IPS-NIHi7 (cell line): ENCODE results near the gene RAB15.

Source experiments
- DNase-seq: peaks from one replicate; pipeline ENCODE4 v3.0.0; 2012; ENCODE audit warnings: mixed read lengths; ENCODE audit errors: extremely low spot score

The RAB15 gene

DNA sequence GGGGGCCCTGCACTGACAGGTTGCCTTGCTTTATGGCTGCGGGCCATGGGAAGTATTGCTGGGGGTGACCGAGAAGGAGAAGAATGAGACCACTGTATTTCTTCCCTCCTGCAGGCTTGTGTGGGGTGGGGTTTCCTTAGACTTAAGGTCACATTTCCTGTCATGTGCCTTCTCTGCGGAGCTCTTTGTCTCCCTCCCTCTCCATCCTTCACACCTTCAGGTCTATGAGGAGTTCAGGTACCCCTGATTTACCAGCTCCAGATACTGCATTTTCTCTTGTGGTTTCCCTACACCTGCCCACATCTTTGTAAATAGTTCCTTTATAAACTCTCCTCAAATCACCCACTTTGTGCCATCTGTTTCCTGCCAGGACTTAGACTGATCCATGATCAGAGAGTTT, 18.2 kb upstream of the RAB15 start:
- DNase-seq: no peak

DNA sequence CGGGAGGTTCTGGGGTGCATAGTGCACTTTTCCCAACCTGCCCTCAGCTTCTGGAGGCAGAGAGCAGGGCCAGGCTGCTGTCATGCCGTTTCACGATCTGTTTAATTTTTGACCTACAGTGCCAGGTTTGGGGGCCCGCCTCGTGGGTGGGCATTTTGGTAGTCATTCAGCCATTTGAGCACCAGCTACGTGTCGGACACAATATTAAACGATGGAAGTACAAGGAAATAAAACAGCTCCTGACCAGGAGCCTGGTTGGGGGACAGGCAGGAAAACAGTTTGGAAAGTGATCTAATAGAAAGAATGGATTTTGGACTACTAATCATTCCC, 15.3 kb upstream of the RAB15 start:
- DNase-seq: no peak

DNA sequence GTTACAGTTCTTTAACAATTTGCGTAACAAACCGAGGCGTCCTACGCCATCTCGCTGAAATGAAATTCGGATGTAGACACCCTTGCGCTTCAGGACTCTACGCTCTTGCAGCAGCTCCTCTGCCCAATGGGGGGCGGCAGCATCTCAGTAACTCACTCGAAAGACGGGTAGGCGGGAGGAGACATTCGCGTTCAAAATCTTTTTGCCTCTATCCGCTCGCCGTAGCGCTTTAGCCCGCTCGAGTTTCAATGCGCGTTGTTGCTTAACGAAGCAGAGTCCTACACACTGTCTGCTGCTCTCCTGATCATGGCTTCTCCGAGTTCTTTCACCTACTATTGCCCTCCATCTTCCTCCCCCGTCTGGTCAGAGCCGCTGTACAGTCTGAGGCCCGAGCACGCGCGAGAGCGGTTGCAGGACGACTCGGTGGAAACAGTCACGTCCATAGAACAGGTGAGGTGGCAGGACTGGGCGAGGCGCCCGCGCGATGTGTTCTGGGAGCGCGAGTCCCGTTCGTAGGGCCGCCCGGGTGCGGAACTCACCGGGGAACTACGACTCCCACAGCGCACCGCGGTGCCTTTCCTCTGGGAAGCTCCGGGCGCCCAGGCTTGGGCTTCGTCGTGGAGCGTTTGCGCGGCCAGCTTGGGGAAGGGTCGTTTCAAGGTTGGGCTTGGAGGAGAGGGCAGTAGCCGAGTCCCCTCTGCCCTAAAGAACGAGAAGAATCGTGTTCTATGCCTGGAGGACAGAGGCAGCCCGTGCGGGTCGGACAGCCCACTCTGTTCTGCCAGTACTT, 14.7 kb upstream of the RAB15 start, which contains the start of gene FNTB:
TSS of gene FNTB (plus strand) at position 248 of the 790 bp plus-strand sequence. CDS start at position 307, 59 bp downstream.
- DNase-seq: peak; percentile 96

DNA sequence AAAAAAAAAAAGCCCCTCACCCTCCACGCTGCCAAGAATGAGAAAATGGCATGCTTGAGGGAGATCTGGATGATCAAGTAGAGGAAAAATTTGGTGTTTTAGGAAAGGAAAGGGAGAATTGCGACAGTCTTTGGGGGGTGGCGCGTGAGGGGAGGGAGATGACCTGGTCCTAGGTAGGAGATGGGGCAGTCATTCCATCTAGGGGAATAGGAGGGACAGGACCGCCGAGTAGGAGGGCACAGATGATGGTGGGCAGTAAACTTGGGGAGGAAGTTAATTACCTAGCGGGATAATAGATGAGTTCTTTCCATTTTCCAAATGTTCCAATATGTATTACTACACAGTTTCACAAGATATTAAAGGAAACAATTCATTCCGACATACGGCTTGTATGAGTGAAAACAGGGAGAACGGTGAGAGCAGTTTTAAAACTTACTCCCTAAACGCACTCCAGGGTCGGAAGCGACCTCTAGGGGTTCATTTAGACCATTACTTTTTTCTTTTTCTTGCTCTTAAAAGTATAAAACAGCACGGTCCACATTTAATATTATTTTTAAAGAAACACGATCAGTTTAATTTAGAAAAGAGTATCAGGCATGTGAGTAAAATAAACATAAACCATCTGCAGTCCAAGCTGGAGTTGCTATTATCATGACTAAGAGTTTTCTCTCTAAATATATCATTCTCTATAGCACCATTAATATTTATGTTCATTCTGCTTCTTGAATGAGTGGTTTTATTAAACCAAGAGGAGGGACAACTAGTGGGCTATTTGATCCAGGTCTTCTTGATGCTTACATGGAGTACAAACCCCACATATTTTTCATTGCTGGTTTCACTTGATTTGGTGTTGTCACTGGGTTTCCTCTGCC, 11.5 kb upstream of the RAB15 start:
- peak; percentile 58 for DNase-seq

DNA sequence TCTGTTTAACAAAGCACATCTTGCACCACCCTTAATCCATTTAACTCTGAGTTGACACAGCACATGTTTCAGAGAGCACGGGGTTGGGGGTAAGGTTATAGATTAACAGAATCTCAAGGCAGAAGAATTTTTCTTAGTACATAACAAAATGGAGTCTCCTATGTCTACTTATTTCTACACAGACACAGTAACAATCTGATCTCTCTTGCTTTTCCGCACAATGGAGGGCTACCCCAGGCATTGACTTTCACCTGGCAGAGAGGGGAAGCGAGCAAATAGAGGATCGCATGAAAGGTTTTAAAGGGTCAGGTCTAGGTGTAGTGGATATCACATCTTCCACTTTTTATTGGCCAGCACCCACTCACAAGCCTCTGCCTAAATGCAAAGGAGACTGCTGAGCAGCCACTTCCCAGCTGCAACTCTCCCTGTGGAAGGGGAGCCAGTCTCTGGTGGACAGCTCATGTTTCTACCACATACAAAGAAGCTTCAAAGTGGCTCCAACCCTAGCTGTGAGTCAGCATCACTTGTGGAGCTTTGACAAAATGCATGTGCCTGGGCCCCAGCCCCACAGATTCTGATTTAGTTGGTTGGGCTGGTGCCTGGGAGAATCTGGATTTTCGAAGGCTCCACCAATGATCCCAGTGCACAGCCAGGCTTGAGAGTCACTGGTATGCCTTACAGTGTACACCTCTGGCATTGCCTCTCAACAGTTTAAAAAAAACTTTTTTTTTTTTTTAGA, 7.4 kb upstream of the RAB15 start:
- DNase-seq: no peak

DNA sequence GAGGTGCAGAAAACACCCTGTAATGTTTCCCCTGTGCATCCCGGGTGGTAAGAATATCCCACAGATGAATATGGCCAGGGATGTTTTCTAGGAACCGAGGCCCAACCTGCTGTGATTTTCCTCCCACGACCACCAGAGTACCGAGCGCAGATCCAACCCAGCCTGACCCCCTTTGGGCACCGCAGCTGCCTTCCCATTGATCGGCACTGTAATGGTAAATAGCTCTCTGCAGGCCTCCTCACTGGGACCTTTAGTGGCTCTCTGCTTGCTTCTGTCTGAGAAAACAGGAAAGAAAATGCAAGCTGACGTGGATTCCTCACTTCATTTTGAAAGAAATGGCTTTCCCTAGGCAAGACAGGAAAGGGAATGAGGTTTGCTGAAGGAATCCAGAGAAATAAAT, 2.4 kb upstream of the RAB15 start:
- peak; percentile 42 for DNase-seq

DNA sequence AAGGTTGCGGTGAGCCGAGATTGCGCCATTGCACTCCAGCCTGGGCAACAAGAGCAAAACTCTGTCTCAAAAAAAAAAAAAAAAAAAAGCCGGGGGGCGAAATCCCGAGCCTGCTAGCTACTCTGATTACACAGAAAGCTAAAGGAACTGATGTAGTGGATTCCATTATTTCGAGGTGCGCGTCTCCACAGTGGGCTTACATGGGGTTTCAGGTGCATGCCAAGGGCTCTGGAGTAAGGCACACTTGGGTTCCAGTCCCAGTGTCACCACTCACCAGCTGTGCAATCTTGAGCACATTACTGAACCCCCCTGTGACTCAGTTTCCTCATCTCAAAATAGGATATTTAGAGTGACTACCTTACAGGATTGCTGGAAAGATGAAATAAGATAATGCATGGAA, 1.7 kb upstream of the RAB15 start:
- DNase-seq: no peak

DNA sequence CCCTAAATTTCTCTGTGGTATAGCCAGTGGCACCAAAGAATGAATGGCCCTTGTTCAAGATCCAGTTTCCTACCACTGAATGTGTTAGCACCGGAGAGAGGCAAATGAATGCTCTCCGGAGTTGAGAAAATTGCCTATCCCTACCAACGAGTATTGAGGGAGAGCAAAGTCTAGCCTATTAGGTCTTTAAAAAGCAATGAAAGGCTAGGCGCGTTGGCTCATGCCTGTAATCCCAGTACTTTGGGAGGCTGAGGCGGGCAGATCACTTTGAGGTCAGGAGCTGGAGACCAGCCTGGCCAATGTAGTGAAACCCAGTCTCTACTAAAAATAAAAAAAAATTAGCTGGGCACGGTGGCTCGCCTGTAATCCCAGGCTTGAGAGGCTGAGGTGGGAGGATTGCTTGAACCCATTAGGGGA, 898 bp upstream of the RAB15 start:
- no peak for DNase-seq

DNA sequence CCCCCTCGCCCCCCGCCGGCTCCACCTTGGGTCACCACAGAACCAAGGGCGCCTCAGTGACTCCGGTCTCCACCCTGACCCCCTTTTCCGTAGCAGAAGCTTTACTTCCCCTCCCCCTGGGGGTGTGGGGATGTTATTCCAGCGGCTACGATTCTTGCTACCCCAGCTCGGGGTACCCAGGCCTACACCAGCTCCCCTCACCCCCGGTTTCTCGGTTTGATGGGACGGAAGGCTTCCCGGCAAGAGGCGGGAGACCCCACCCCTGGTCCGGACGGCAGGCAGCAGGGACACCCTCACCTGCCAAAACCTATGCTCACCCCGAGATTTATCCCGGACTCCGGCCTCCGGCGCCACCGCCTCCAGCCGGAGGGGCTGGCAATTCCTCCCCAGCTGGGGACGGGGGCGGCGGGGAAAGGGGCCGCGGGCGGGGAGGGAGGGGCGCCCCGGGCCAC, 619 bp downstream of the RAB15 start:
- no peak for DNase-seq

DNA sequence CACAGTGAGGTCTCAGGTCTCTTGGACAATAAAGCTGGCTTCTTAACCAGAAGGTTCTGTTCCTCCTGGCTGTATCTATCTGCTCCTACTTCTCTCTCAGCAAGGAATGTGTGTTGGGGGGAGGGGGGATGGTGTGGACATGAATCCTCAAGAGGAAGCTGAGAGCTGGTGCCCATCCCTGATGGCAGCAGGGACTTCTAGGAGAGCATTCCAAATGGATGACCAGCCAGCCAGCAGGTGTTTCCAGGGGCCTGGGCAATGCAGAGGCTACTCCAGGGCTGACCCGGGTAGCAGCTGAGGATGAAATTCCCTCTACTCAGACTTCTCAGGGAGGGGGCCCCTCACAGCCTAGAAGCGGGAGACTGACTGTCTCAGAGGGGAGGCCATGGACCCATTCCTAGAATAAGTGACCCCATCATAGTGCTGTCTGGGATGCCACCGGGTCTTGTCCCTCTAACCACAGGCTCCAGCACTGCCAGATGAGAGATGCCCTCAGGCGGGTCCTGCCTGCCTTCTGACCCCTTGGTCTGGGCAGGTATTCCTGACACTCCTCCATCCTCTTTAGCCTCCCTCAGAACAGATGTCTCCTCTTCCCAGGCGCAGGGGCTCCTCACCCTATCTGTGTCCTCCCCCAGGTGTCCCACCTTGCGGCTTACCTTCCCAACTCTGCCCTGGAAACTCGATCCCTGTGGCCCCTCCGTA, 1.2 kb downstream of the RAB15 start:
- no peak for DNase-seq

DNA sequence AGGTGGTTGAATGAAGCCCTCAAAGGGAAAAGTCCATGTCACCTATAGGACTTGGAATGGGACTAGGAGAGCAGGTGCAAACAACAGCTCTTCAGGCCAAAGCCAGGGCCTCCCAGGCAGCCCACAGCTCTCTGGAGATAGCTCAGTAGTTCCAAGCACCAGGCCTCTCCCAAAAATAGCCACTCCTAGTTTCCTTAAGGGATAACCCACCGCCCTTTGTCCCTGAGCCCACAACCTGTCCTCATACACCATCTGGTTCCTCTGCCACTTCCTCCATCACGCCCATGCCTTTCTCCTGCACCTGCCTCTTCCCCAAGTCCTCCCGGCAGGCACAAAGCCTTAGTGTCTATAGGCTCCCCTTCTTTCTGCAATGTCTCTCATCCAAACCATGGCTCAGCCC, 2.1 kb downstream of the RAB15 start:
- no peak for DNase-seq

DNA sequence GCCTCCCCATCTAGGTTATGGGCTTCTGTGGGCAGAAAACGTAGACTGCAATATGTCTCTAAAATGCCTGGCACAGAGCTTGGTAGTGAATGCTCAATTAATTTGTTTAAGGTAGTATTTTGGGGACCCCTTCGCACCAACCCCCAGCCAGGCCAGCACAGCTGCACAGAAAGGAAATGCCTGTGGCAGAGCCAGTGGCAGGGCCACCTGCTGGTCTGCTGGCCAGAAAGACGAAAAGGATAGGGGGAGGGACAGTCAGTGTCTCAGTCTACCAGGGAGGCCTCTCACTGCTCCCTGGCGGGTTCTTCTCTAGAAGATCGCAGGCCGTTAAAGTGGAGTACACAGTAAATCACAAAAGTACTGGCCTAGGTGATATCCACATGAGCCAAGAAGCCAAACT, 3.5 kb downstream of the RAB15 start:
- peak; percentile 48 for DNase-seq

DNA sequence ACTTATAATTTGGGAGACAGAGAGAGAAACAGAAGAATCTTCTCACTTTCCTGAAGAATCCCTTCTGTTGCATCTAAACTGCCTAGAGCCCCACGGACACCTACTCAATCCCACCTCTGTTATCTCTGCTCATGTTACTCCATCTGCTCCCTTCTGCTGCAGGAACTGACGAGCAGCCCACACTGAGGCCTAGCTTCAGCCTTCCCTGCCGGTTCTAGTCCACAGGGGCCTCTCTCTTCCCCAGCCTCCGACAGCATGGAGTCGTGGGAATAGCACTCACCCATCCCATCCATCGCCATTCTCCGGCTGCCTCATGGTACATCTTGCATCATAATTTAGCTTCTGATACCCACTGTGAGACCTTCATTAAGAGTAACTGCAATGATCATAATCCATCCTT, 4.0 kb downstream of the RAB15 start:
- no peak for DNase-seq

DNA sequence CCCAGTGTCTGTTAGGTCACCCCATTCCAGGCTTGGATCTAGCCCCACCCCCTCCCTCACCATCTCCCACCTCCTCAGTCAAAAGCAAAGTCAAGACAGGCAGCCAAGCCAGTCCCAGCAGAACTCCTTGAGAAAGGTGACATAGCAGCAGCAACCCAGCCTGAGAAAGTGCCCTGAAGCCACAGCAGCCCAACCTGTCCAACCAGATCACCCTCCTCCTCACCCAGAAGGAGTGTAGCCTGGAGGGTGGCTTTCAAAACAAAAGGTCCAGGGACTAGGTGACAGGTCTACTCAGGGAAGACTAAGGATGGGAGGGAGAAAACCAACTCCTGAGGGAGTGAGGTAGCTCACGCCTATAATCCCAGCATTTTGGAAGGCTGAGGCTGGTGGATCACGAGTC, 5.2 kb downstream of the RAB15 start:
- no peak for DNase-seq

DNA sequence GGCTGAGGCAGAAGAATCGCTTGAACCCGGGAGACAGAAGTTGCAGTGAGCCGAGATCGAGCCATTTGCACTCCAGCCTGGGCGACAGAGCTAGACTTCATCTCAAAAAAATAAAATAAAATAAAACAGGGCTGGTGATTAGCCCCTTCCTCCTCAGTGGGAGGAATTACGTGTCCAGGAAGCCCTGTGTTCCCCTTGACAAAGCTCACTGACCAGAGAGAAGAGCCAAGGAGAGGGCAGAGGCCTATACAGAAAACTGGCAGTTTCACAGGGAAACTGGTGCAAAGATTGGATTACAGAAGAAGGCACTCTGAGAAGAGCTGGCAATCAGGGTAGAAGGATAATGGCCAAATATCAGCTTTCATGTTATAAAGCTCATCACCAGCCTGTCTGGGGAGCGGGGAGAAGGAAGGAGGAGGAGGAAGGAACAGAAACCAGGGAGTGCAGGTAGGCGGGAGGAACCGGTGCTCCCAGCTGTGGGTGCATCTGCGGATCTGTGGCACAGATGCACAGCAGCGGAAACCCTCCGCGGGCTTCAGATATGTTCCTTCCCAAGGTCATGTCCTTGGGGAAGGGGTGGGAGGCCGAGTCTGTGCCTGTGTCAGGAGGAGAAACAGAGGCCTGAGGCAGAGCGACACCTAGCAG, 6.7 kb downstream of the RAB15 start:
- DNase-seq: no peak

DNA sequence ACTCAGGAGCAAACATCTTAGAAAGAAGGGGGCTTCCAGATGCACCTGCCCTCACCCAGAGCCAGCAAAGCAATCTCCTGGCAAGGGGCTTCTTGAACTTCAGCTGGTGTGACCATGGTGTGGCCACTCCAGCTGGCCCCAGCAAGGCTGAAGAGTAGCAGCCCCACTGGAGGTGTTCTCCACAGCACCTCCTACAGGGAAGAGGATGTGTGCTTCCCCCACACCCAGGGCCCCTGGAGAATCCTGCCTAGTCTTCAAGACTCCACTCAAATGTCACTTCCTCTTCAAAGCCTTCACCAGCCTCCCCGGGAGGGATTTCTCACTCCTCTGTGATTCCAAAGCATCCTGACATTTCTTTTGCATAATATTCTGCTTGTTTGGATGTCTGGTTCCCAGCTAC, 8.5 kb downstream of the RAB15 start:
- no peak for DNase-seq

DNA sequence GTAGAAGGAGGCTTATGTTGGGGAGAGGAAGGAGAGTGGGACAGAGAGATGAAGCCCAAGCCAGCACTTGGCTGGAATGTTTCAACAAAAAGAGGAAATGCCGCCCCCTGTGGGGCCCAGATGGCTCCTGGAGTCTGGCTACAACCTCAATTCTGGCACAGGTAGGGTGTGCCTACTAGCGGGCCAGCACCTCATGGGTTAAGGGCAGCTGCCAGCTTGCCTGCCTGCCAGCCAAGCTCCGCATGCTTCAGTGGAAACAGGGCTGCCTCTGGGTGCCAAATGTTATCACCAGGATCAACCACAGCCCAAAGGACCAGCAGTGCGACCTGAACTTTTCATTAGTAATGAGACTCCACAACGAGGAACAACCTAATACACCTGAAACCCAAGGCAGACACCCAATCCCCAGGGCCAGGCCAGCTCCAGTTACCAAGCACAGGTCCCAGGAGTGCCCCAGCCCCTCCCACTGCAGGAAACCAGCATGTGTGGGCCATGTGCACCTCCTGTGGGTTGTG, 11.3 kb downstream of the RAB15 start:
- DNase-seq: peak; percentile 68

DNA sequence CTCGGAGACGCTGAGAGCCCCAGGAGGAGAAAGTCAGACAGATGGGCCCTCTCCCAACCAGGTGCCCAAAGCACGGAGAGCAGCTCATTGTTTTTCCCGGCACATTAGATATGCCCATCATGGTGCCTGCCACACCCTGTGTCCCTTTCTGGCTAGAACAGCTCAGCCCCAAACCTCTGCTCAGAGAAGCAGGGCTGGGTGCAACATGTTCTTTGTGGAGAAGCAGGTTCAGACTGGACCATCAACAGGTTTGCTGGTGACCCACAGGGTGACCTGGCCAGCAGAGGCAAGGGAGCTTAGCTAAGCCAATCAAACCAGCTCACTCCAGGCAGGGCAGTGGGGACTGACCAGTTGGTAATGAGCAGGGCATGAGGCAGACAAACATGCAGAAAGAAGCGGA, 13.4 kb downstream of the RAB15 start:
- DNase-seq: no peak

DNA sequence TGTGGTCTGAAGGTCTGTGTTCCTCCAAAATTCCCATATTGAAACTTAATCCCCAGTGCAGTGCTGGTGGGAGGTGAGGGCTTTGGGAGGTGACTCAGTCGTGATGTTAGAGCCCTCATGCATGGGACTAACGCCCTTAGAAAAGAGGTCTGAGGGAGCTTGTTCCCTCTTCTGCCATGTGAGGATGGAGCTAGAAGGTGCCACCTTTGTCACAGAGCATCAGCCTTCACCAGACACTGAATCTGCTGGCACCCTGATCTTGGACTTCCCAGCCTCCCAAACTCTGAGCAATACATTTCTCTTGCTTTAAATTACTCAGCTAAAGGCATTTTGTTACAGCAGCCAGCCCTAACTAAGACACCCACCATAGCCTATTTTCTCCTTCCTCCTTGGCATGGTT, 13.9 kb downstream of the RAB15 start:
- no peak for DNase-seq

DNA sequence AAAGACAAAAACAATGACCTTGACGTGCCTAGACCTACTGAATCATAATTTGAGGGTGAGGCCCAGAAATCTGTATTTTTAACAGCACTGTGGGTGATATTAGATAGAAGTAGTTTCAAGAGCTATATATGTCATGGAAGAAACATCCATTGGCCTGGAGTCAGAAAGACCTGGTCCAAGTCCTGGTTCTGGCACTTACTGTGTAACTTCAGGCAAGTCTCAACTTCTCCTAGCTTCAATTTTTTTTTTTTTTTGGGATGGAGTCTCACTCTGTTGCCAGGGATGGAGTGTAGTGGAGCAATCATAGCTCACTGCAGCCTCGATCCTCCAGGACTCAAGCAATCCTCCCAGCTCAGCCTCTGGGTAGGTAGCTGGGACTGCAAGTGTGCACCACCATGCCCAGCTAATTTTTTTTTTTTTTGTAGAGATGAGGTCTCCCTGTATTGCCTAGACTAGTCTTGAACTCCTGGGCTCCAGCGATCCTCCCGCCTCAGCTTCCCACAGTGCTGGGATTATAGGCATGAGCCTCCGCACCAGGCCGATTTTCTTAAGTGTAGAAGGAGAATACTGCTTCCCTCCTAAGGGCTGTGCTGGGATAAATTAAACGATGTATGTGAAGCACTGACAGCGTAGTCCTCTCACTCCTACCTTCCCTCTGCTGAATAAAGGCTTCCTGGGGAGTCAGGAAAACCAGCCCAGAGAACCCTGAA, 15.3 kb downstream of the RAB15 start:
- no peak for DNase-seq
